Natural killer cell (primary cell): ENCODE data around the gene LHFPL3. TPM values are rescaled to one million over a fixed set of nuclear protein-coding genes. Genes with fewer than 3 reads are reported as not detected.

Experiments
- ATAC-seq, 3 donors: fragments of 150-1000 bp in 2 of 3; fragments of 200-7000 bp in 1 of 3; cut with Tn5 transposase; 1 replicate in 1 of 3; 2 replicates in 2 of 3; pipeline ENCODE4 v1.10.0; 2021; ENCODE audit warnings: mild to moderate bottlenecking in 2 of 3, moderate library complexity in 2 of 3
- DNase-seq, 2 donors: peaks; one replicate each; pipeline versions ENCODE4 v3.0.0 to v3.0.0-alpha.2; 2013 to 2021; ENCODE audit warnings: mixed read lengths in 1 of 2
- H3K27ac ChIP-seq: one replicate; pipeline ENCODE4 v1.5.1; 2013; ENCODE audit warnings: mild to moderate bottlenecking, low read length
- H3K27me3 ChIP-seq: one replicate; pipeline ENCODE4 v1.6.1; 2013; ENCODE audit warnings: low read length; ENCODE audit not compliant: control insufficient read depth, insufficient read depth
- H3K36me3 ChIP-seq: one replicate; pipeline ENCODE4 v1.6.1; 2013; ENCODE audit warnings: low read length; ENCODE audit not compliant: control insufficient read depth, insufficient read depth
- H3K4me1 ChIP-seq: one replicate; pipeline ENCODE4 v1.6.1; 2013; ENCODE audit warnings: low read length; ENCODE audit not compliant: control insufficient read depth, insufficient read depth
- H3K4me3 ChIP-seq: one replicate; pipeline ENCODE4 v1.5.1; 2013; ENCODE audit warnings: low read length
- H3K9me3 ChIP-seq: one replicate; pipeline ENCODE4 v1.6.1; 2013; ENCODE audit warnings: low read length; ENCODE audit not compliant: control insufficient read depth, insufficient read depth
- H3K27ac Mint-ChIP-seq, 2 donors: one replicate each; pipeline ENCODE4 v1.8.0; 2022; ENCODE audit warnings: mild to moderate bottlenecking in 2 of 2, mixed read lengths in 2 of 2, moderate library complexity in 1 of 2
- H3K27me3 Mint-ChIP-seq, 2 donors: one replicate each; pipeline ENCODE4 v1.8.0; 2022; ENCODE audit warnings: low read depth in 2 of 2, mixed read lengths in 2 of 2
- H3K36me3 Mint-ChIP-seq: one replicate; pipeline ENCODE4 v1.8.0; 2022; ENCODE audit warnings: mixed read lengths
- H3K4me1 Mint-ChIP-seq, 2 donors: one replicate each; pipeline ENCODE4 v1.8.0; 2022; ENCODE audit warnings: mixed read lengths in 2 of 2
- H3K4me3 Mint-ChIP-seq: one replicate; pipeline ENCODE4 v1.8.0; 2022; ENCODE audit warnings: mild to moderate bottlenecking, moderate library complexity, mixed read lengths
- H3K9me3 Mint-ChIP-seq, 2 donors: one replicate each; pipeline ENCODE4 v1.8.0; 2022; ENCODE audit warnings: mixed read lengths in 2 of 2
- WGBS: methylation state at CpG from one replicate; pipeline ENCODE4 v1.1.7; 2013; ENCODE audit warnings: missing lambda C conversion rate; ENCODE audit not compliant: insufficient coverage; 5-methylcytosine and 5-hydroxymethylcytosine counted together
- intact Hi-C: fragments of 100-400 bp; cut with micrococcal nuclease; formaldehyde crosslinking; loops from one replicate; pipeline ENCODE4 v1.14.2; 2022
- total RNA-seq, 4 donors: library from RNA; stranded (reverse); fragments of 120-200 nt in 1 of 4; gene quantifications; one replicate each; pipeline versions ENCODE4 v1.2.3 to v1.2.4, GENCODE V29; 2013 to 2022
- TF ChIP-seq, protein P1 (sequence below): fragments of 200-600 bp; IDR thresholded peaks from one replicate; pipeline ENCODE4 v1.8.0; 2022; ENCODE audit warnings: antibody characterized with exemption

The LHFPL3 gene
- total RNA-seq, 3 donors from 2014 or later (not counting 1 experiment from before 2014, with no cell fraction given), result not detected

DNA sequence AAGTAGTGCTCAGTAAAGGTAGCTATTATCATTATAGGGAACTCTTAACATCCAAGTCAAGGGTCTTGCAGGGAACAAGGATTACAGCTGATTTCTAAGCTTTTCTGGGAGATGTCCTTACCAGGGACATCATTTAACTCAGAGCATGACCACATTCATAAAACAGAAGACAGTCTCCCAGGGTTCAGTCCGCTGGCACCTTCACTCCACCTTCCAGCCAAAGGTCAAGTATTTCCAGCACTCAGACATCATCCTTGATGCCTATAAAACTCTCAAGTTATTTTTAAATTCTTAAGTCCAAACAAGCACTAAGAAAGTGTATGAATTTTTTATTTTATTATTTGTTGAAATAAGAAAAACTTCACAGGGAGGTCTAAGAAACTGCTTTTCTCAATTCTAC lies 565.9 kb downstream of the LHFPL3 start:
- H3K9me3 Mint-ChIP-seq, result no peaks in the 10 kb centered on the region
- peaks cover 6 to 7% of the 10 kb centered on the region in 2 donors for H3K4me1 Mint-ChIP-seq
- ATAC-seq (no peak), DNase-seq (no peak)
- Histone ChIP-seq H3K27me3 (no peaks in the 10 kb centered on the region), H3K4me1 (no peaks in the 10 kb centered on the region), H3K36me3 (no peaks in the 10 kb centered on the region), H3K4me3 (no peak overlapping the region), H3K9me3 (no peaks in the 10 kb centered on the region), H3K27ac (no peak overlapping the region)
- H3K4me3 Mint-ChIP-seq, result no peak overlapping the region
- 92% methylated on average over 1 of the region's 1 CpG for WGBS
- no peaks in the 10 kb centered on the region for H3K36me3 Mint-ChIP-seq
- peaks cover 3 to 9% of the 10 kb centered on the region in 2 donors for H3K27me3 Mint-ChIP-seq
- TF ChIP-seq, protein P1, sequence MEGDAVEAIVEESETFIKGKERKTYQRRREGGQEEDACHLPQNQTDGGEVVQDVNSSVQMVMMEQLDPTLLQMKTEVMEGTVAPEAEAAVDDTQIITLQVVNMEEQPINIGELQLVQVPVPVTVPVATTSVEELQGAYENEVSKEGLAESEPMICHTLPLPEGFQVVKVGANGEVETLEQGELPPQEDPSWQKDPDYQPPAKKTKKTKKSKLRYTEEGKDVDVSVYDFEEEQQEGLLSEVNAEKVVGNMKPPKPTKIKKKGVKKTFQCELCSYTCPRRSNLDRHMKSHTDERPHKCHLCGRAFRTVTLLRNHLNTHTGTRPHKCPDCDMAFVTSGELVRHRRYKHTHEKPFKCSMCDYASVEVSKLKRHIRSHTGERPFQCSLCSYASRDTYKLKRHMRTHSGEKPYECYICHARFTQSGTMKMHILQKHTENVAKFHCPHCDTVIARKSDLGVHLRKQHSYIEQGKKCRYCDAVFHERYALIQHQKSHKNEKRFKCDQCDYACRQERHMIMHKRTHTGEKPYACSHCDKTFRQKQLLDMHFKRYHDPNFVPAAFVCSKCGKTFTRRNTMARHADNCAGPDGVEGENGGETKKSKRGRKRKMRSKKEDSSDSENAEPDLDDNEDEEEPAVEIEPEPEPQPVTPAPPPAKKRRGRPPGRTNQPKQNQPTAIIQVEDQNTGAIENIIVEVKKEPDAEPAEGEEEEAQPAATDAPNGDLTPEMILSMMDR, result no peak
- H3K27ac Mint-ChIP-seq, result no peak overlapping the region
- intact Hi-C loops, result no loop called here

DNA sequence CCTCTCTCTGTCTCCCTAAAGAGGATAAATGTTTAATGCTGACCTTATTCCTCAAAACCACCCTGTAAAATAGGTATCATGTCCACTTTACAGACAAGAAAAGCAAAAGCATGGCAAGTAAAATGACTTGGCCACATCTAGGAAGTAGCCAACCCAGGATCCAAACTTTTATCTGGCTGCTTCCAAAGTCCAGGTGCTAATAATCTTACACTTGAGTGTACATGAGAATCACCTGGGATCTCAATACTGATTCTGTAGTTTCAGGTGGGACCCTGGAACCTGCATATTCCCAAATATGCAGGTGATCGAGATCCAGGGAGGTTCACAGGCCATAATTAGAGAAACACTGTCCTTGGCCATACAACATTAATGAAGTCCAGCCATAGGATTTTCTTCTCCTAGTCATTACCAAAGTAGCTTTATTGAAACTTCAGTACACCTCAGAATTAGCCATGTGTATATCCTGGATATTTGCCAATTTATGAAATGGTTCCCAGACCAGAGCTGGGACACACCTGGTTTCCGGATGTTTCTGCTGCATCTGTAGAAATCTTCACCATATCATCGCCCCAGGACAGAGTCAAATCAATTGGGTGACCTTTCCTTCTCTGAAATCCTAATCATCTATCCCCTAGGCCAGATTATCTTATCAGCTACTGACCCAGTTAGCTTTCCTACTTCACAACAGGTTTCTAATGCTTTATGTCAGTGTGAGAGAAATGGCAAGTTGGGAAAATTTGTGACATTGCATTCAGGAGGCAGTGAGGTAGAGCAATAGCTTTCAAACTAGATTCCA lies 566.5 kb downstream of the LHFPL3 start:
- H3K9me3 Mint-ChIP-seq, result no peaks in the 10 kb centered on the region
- H3K4me3 ChIP-seq, result no peak overlapping the region
- ATAC-seq (no peak), DNase-seq (no peak)
- H3K36me3 Mint-ChIP-seq, result no peaks in the 10 kb centered on the region
- TF ChIP-seq, protein P1, result no peak
- H3K9me3 ChIP-seq, result no peaks in the 10 kb centered on the region
- no peaks in the 10 kb centered on the region for H3K27me3 ChIP-seq
- H3K27me3 Mint-ChIP-seq, result peaks cover 3 to 9% of the 10 kb centered on the region in 2 donors
- H3K4me3 Mint-ChIP-seq, result no peak overlapping the region
- 90% methylated on average over 3 of the region's 3 CpGs for WGBS
- H3K27ac Mint-ChIP-seq, result no peak overlapping the region
- H3K27ac ChIP-seq, result no peak overlapping the region
- H3K4me1 ChIP-seq, result no peaks in the 10 kb centered on the region
- no peaks in the 10 kb centered on the region for H3K36me3 ChIP-seq
- H3K4me1 Mint-ChIP-seq, result peaks cover 6 to 7% of the 10 kb centered on the region in 2 donors
- intact Hi-C loops, result no loop called here

DNA sequence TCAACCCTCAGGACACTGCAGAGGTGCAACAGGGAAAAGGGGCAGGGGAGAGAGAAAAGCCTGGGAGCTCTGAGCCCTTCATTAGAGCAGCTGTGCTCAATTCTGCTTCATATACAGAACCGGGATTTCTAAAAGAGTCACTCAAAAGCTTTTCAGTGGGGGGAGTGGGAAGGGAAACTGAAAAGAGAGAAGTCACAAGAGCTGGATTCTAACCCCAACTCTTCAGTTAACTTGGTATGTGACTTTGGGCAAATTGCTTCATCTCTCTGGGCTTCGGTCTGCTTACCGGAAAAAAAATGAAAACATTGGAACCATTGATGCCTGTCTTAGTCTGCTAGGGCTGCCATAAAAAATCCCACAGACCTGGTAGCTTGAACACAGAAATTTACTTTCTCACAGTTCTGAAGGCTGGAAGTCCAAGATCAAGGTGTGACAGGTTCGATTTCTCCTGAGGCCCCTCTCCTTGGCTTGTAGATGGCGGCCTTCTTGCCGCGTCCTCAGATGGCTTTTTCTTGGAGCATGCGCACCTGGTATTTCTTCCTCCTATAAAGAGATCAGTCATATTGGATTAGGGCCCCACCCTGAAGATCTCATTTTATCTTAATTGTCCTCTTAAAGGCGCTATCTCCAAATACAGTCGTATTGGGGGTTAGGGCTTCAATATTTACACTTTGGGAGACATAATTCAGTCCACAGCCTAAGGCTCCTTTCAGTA lies 567.3 kb downstream of the LHFPL3 start:
- WGBS, result 94% methylated on average over 10 of the region's 10 CpGs
- ATAC-seq (no peak), DNase-seq (no peak)
- Mint-ChIP-seq H3K4me1 (peaks cover 6 to 7% of the 10 kb centered on the region in 2 donors), H3K36me3 (no peaks in the 10 kb centered on the region), H3K9me3 (no peaks in the 10 kb centered on the region), H3K4me3 (no peak overlapping the region), H3K27ac (no peak overlapping the region), H3K27me3 (peaks cover 3 to 9% of the 10 kb centered on the region in 2 donors)
- intact Hi-C loops, result no loop called here
- H3K36me3 ChIP-seq, result no peaks in the 10 kb centered on the region
- H3K27me3 ChIP-seq, result no peaks in the 10 kb centered on the region
- no peaks in the 10 kb centered on the region for H3K4me1 ChIP-seq
- no peaks in the 10 kb centered on the region for H3K9me3 ChIP-seq
- TF ChIP-seq, protein P1, result no peak
- H3K4me3 ChIP-seq, result no peak overlapping the region
- H3K27ac ChIP-seq, result no peak overlapping the region
